GM19438 (cell line): ENCODE measurements around the gene LUC7L.

Source experiments
- ATAC-seq: cut with Tn5 transposase; IDR thresholded peaks from one replicate; pipeline ENCODE4 v1.9.1; 2021; ENCODE audit warnings: low read depth; ENCODE audit not compliant: unreplicated experiment

The LUC7L gene

GRCh38 chr16:149024-149660 is 80.1 kb downstream of the LUC7L start:
- no peak for ATAC-seq

- ATAC-seq: no peak
These were observed 82.6 kb downstream of the LUC7L start for GRCh38 chr16:146646-147045.

DNA sequence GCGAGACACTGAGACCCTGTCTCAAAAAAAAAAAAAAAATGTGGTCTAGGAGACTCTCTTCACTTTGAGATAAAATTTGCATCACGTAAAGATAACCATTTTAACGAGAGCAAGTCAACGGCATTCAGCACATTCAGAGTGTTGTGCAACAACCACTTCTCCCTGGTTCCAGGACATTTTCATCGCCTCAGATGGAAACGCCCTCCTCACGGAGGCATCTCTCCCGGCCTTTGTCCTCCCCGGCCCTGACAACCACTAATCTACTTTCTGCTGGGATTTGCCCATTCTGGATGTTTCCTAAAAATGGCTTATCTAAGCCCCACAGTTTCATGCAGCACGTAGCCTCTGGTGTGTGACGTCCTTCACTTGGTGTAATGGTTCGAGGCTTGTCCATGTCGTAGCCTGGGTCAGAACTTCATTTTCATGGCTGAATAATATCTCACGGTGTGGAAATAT is 84.4 kb downstream of the LUC7L start:
- no peak for ATAC-seq

DNA sequence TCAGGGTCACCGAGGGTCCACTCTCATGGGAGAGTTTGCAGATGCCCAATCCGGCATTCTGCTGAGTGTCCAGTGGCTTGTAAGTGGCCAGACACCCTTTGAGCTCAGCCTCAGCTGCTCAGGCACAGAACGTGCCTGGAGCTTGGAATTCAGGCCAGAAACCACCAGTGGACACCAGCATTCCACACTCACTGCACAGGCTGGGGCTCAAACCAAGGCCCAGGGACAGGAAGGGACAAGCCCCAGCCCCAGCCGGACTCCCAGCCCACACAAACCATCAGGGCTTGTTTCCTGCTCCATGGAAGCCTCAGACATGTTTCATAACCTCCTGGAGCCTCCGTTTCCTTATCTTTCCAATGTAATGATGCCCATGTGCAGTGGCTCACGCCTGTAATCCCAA is 85.8 kb downstream of the LUC7L start:
- ATAC-seq: no peak

- ATAC-seq: no peak
These were observed 86.2 kb downstream of the LUC7L start for GRCh38 chr16:143047-143446.

GRCh38 chr16:142405-142967 is 86.8 kb downstream of the LUC7L start:
- ATAC-seq: no peak

DNA sequence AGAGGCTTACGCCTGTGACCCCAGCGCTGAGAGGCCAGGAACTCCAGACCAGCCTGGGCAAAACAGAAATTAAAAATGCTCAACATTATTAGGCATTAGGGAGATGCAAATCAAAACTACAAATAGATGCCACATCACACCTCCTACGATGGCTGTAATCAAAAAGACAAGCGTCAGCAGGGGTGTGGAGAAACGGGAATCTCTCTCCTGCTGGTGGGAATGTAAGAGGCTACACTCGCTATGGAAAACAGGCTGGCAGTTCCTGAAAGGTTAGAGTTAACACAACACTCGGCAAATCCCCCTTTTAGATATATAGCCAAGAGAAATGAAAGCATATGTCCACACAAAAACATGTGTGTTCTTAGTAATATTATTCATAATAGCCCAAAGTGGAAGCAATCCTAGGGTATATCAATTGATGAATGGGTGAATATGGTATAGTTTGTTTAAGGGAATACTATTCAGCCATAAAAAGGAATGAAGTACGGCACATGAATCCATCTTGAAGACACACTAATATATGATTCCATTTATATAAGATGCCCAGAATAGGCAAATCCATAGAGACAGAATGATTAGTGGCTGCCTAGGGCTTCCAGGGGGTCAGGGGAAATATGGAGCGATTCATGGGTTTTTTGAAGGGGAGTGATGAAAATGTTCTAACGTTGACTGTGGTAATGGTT is 88.9 kb downstream of the LUC7L start:
- no peak for ATAC-seq
